ENCODE results near the gene MRPL17.

MRPL17 gene

GRCh38 chr11:6681949-6682348, 1.2 kb downstream of the MRPL17 start:
- DNase-seq: no peak

GRCh38 chr11:6681505-6681904, 1.6 kb downstream of the MRPL17 start:
- no peak for DNase-seq

- DNase-seq: no peak
These were observed 6.1 kb downstream of the MRPL17 start for GRCh38 chr11:6677018-6677417.

- no peak for DNase-seq
These were observed 8.3 kb downstream of the MRPL17 start for GRCh38 chr11:6674862-6675261.

GRCh38 chr11:6674219-6674597, 8.9 kb downstream of the MRPL17 start:
- DNase-seq: no peak

- no peak for DNase-seq
These were observed 9.5 kb downstream of the MRPL17 start for GRCh38 chr11:6673523-6674218.

- no peak for DNase-seq
These were observed 11.1 kb downstream of the MRPL17 start for GRCh38 chr11:6671991-6672390.

GRCh38 chr11:6670202-6670830, 12.8 kb downstream of the MRPL17 start:
- no peak for DNase-seq

- DNase-seq: no peak
These were observed 15.3 kb downstream of the MRPL17 start for GRCh38 chr11:6667733-6668374.

GRCh38 chr11:6666302-6667183, 16.6 kb downstream of the MRPL17 start:
- DNase-seq: no peak

- DNase-seq: no peak
These were observed 18.6 kb downstream of the MRPL17 start for GRCh38 chr11:6664551-6664950.

GRCh38 chr11:6663794-6664469, 19.2 kb downstream of the MRPL17 start:
- DNase-seq: no peak

GRCh38 chr11:6660712-6661111, 22.4 kb downstream of the MRPL17 start:
- no peak for DNase-seq

GRCh38 chr11:6658647-6659046, 24.5 kb downstream of the MRPL17 start:
- no peak for DNase-seq

GRCh38 chr11:6657346-6657745, 25.8 kb downstream of the MRPL17 start:
- DNase-seq: no peak

GRCh38 chr11:6656936-6657335, 26.2 kb downstream of the MRPL17 start:
- DNase-seq: no peak

- DNase-seq: no peak
These were observed 26.6 kb downstream of the MRPL17 start for GRCh38 chr11:6656584-6656915.

GRCh38 chr11:6655790-6656583, 27.2 kb downstream of the MRPL17 start, which contains the start of gene DCHS1:
Gene DCHS1, minus strand, starts transcription at chr11:6655809. Its CDS starts 14,196 bp downstream, at chr11:6641613.
- no peak for DNase-seq

GRCh38 chr11:6655020-6655789, 27.9 kb downstream of the MRPL17 start:
- no peak for DNase-seq

GRCh38 chr11:6654281-6655019, 28.7 kb downstream of the MRPL17 start:
- no peak for DNase-seq

Measured in activated CD4-positive, CD25-positive, alpha-beta regulatory T cell treated with anti-CD3 and anti-CD28 coated beads, Interleukin-2, amount 50 U/mL, for 72 hours (primary cell).